DMS53 treated with DMSO at 0.1 percent for 48 hours (cell line): Measurements from ENCODE around the gene IGSF22.

Source experiments
- DNase-seq: peaks from one replicate; lab custom pipeline; 2025; ENCODE audit not compliant: unreplicated experiment; lab: John Stamatoyannopoulos, UW

IGSF22 gene

GRCh38 chr11:18726040-18726439 is at the start of gene IGSF22:
Gene IGSF22 (minus strand): TSS chr11:18726188. CDS start chr11:18724236, 1,952 bp downstream.
- DNase-seq: no peak

- no peak for DNase-seq
Observed at GRCh38 chr11:18774801-18775200, 48.8 kb upstream of the IGSF22 start.

GRCh38 chr11:18773681-18774080 is 47.7 kb upstream of the IGSF22 start:
- DNase-seq: no peak

GRCh38 chr11:18773104-18773503 is 47.1 kb upstream of the IGSF22 start:
- DNase-seq: no peak

GRCh38 chr11:18772211-18772610 is 46.2 kb upstream of the IGSF22 start:
- DNase-seq: no peak

- no peak for DNase-seq
Observed at GRCh38 chr11:18771266-18772035, 45.5 kb upstream of the IGSF22 start.

- no peak for DNase-seq
Observed at GRCh38 chr11:18770479-18771125, 44.6 kb upstream of the IGSF22 start.

GRCh38 chr11:18769802-18770456 is 43.9 kb upstream of the IGSF22 start:
- DNase-seq: peak; percentile 88

- DNase-seq: no peak
Observed at GRCh38 chr11:18768978-18769377, 43.0 kb upstream of the IGSF22 start.

GRCh38 chr11:18768472-18768901 is 42.5 kb upstream of the IGSF22 start:
- DNase-seq: peak; percentile 93

- DNase-seq: no peak
Observed at GRCh38 chr11:18766015-18766414, 40.0 kb upstream of the IGSF22 start.

- no peak for DNase-seq
Observed at GRCh38 chr11:18765554-18765953, 39.6 kb upstream of the IGSF22 start.

GRCh38 chr11:18761741-18762140 is 35.8 kb upstream of the IGSF22 start:
- DNase-seq: no peak

GRCh38 chr11:18761144-18761543 is 35.2 kb upstream of the IGSF22 start:
- no peak for DNase-seq

- DNase-seq: no peak
Observed at GRCh38 chr11:18757811-18758210, 31.8 kb upstream of the IGSF22 start.

- no peak for DNase-seq
Observed at GRCh38 chr11:18756889-18757288, 30.9 kb upstream of the IGSF22 start.

- DNase-seq: no peak
Observed at GRCh38 chr11:18754308-18754707, 28.3 kb upstream of the IGSF22 start.

- DNase-seq: no peak
Observed at GRCh38 chr11:18752502-18752901, 26.5 kb upstream of the IGSF22 start.

- no peak for DNase-seq
Observed at GRCh38 chr11:18750944-18751343, 25.0 kb upstream of the IGSF22 start.

- DNase-seq: peak; percentile 49
Observed at GRCh38 chr11:18749681-18750319, 23.8 kb upstream of the IGSF22 start.

GRCh38 chr11:18748766-18749365 is 22.9 kb upstream of the IGSF22 start:
- no peak for DNase-seq
